HG02943 (cell line): Measurements from ENCODE around the gene ASPM.

ENCODE experiments used
- ATAC-seq: cut with Tn5 transposase; IDR thresholded peaks from one replicate; pipeline ENCODE4 v1.9.1; 2021; ENCODE audit warnings: mild to moderate bottlenecking, low read depth, moderate library complexity; ENCODE audit not compliant: unreplicated experiment

Gene ASPM, protein sequence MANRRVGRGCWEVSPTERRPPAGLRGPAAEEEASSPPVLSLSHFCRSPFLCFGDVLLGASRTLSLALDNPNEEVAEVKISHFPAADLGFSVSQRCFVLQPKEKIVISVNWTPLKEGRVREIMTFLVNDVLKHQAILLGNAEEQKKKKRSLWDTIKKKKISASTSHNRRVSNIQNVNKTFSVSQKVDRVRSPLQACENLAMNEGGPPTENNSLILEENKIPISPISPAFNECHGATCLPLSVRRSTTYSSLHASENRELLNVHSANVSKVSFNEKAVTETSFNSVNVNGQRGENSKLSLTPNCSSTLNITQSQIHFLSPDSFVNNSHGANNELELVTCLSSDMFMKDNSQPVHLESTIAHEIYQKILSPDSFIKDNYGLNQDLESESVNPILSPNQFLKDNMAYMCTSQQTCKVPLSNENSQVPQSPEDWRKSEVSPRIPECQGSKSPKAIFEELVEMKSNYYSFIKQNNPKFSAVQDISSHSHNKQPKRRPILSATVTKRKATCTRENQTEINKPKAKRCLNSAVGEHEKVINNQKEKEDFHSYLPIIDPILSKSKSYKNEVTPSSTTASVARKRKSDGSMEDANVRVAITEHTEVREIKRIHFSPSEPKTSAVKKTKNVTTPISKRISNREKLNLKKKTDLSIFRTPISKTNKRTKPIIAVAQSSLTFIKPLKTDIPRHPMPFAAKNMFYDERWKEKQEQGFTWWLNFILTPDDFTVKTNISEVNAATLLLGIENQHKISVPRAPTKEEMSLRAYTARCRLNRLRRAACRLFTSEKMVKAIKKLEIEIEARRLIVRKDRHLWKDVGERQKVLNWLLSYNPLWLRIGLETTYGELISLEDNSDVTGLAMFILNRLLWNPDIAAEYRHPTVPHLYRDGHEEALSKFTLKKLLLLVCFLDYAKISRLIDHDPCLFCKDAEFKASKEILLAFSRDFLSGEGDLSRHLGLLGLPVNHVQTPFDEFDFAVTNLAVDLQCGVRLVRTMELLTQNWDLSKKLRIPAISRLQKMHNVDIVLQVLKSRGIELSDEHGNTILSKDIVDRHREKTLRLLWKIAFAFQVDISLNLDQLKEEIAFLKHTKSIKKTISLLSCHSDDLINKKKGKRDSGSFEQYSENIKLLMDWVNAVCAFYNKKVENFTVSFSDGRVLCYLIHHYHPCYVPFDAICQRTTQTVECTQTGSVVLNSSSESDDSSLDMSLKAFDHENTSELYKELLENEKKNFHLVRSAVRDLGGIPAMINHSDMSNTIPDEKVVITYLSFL (N-terminal part only)

GRCh38 chr1:197146101-197147095 is at the start of gene ASPM:
ASPM (minus strand) TSS chr1:197146669; CDS start chr1:197146437, 232 bp downstream.
- peak; percentile 99 for ATAC-seq

DNA sequence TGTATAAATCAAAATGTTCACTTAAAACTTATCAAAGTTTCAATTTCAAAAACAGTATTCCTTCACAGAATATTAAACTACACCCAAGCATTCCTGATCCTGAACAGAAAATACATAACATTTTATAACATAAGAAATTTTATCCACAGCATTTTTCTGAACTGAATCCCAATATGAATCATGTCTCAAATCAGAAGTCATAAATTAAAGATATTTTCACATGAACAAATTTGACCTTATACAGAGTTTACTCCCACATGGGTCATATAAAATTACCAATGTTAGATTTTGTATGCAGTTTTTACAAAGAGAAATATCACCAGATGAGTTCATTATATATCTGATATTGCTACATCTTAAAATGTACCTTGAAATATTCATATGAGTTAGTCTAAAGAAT is 48.6 kb upstream of the ASPM start:
- ATAC-seq, result no peak

DNA sequence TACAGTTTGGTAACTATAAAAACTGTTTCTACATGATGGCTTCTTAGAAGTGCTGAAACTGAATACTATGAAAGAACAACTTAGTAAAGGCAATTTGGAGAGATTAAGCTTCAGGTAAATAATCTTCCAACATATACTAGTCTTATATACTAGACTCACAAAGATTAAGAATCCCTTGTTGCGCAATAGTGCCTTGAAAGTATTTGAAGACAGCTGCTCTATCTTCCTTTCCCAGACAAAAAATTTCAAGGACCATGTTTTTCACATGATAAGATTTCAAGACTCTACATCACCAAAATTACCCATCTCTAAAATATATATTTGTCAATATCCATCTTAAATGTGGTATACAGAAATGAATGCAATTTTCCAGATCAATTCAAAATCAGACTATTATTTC is 37.7 kb upstream of the ASPM start:
- ATAC-seq, result no peak

DNA sequence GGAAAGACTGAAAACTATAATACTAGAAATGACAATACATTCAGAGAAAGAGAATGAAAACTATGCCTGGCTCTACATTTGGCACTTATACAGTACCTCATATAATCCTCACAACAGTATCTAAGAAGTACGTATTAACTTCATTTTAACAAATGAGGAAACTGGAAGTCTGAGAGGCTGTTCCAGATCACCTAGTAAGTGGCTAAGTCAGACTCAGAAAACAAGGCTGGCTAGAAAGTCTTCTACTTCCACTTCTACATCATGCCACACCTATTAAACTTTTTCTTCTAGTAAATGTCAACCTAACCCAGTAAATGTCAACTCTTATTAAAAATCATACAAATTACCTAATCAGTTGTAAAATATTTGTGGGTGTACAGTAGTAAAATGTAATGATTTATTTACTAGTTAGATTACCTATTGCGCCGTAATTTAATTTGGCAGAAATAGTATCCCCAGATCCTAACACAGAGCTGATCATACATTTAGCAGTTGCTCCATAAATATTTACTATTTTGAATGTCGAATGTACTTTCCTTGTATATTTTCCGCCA is 36.8 kb upstream of the ASPM start:
- no peak for ATAC-seq

- no peak for ATAC-seq
Measured at GRCh38 chr1:197182716-197183115, 36.2 kb upstream of the ASPM start.

- ATAC-seq, result peak; percentile 71
Measured at GRCh38 chr1:197181982-197182381, 35.5 kb upstream of the ASPM start.

GRCh38 chr1:197180252-197180878 is 33.9 kb upstream of the ASPM start:
- ATAC-seq, result peak; percentile 52

DNA sequence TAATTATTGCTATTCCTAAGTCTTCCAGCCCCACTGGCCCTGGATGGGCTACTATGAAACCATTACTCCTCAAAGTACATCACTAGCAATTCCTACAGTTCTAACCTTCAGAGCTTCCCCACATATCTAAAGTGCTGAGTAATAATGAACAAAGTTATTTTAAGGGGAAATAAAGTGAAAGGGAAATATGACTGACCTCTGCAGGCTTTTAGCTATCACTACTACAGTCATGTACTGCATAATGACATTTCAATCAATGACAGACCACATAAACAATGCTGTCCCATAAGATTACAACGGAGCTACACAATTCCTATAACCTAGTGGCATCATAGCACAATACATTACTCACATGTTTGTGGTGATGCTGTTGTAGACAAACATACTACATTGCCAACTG is 32.5 kb upstream of the ASPM start:
- ATAC-seq, result no peak

GRCh38 chr1:197174818-197175217 is 28.3 kb upstream of the ASPM start:
- no peak for ATAC-seq

DNA sequence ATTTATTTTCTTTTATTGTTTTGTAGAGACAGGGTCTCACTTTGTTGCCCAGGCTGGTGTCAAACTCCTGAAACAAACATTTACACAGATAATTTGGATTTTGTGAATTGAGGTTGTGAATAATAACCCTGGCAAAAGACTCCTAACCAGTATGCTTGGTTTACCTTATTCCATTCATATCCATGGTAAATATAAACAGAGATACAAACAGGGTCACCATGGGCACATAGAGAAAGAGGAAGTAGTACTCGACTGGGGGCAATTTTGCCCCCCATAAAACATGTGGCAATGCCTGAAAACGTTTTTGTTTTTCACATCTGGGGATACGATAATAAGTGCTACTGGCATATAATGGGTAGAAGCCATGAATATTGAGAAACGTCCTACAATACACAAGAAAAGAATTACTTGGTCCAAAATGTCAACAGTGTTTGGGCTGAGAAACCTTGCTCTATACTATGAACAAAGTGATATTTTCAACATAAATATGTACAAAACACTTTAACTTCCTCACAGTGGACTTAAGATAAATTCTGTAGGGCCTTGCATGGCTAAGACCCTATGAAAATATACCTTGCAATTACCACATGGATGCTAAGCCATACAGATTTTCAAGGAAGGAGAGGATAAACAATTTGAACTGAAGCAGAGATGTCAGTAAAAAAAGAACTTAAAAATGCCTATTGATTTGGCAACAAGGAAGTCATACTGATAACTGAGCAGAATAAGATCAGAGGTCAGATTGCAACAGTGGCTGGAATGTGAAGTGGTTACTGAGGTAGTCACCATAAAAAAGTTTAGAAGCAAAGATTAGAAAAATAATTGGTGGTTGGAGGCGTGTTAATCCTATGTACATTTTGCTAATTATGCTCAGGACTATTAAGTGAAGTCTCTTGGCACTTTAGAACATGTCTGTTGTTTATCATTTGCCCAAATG is 27.4 kb upstream of the ASPM start:
- no peak for ATAC-seq

DNA sequence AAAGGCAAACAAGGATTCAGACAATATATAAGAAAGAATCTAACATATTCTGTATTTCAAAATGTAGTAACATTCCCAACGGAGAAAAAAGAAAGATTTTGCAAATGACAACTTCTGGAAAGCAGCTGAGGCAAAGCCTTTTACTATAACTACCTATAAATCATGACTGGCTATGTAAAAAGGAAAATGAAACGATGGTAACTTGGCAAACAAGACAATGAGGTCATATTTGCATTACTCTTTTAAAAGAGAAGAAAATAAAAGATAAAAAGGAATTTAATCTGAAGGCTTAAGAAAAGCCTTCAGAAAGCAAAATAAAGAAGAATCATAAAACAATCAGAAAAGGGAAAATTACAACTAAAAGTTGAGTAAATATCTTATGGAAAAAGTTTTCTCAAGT is 25.1 kb upstream of the ASPM start:
- no peak for ATAC-seq

DNA sequence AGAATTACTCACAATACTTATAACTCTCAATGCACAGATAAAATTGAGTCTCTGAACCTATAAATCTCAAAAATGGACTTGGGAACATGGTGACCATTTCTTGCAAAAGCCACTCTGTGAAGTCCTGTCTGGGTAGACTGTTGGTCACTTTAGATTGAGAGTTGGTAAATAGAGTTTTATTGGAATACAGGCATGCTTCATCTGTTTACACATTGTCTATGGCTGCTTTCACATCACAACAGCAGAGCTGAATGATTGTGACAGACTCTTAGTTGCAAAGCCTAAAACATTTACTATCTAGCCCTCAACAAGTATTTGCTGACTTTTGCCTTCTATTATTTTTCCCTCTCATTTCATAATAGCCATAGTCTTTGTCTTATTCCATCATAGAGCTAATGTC is 24.1 kb upstream of the ASPM start:
- ATAC-seq, result no peak

- no peak for ATAC-seq
Measured at GRCh38 chr1:197159461-197159860, 13.0 kb upstream of the ASPM start.

DNA sequence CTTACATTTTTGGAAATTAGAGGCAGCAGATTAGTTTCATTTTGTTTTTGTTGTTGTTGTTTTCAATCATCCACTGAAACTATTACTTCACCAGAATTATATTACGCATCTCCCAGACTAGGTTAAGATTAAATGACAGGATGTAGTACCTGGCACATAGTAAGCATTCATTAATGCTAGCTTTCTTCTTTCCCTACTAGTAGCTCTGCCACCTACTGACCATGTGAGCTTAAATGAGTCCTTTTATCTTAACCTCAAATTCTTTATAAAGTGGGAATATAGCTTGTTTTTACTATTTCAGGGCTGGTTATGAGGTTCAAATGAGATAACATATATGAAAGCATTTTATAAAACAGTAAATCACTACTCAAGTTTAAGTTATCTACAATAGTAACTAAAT is 10.2 kb upstream of the ASPM start:
- no peak for ATAC-seq

- ATAC-seq, result no peak
Measured at GRCh38 chr1:197152662-197153061, 6.2 kb upstream of the ASPM start.

GRCh38 chr1:197151185-197151584 is 4.7 kb upstream of the ASPM start:
- ATAC-seq, result no peak

- ATAC-seq, result no peak
Measured at GRCh38 chr1:197150336-197151005, 4.0 kb upstream of the ASPM start.
